Mononuclear cell (primary cell): ENCODE measurements around the gene LMF2. TPM values are rescaled to one million over a fixed set of nuclear protein-coding genes. Genes with fewer than 3 reads are reported as not detected.

Source experiments
- H3K27me3 ChIP-seq: 2 replicates; pipeline ENCODE4 v1.6.0; 2011; ENCODE audit warnings: low read length, control low read depth; ENCODE audit not compliant: insufficient read depth
- H3K4me1 ChIP-seq: 2 replicates; pipeline ENCODE4 v1.5.1; 2011; ENCODE audit warnings: mild to moderate bottlenecking, low read length, control low read depth; ENCODE audit not compliant: insufficient read depth
- H3K4me3 ChIP-seq: 2 replicates; pipeline ENCODE4 v1.5.1; 2011; ENCODE audit warnings: mild to moderate bottlenecking, low read length, moderate library complexity
- H3K9me3 ChIP-seq: 2 replicates; pipeline ENCODE4 v1.5.1; 2011; ENCODE audit warnings: low read depth, mild to moderate bottlenecking, control low read depth, low read length
- total RNA-seq: library from RNA; depleted of rRNA; stranded (reverse); fragments of >200 nt; gene quantifications from one replicate; pipeline ENCODE4 v1.2.3, GENCODE V29; 2012

The LMF2 gene
- total RNA-seq, 1 donor: 22.8 TPM

- peaks cover 12% of the 10 kb centered on the region for H3K4me1 ChIP-seq
- no peak overlapping the region for H3K4me3 ChIP-seq
- no peaks in the 10 kb centered on the region for H3K9me3 ChIP-seq
- no peaks in the 10 kb centered on the region for H3K27me3 ChIP-seq
Observed at GRCh38 chr22:50464451-50464850, 43.1 kb downstream of the LMF2 start.

GRCh38 chr22:50463188-50463900 is 44.2 kb downstream of the LMF2 start:
- no peak overlapping the region for H3K4me3 ChIP-seq
- H3K9me3 ChIP-seq: no peaks in the 10 kb centered on the region
- no peaks in the 10 kb centered on the region for H3K27me3 ChIP-seq
- H3K4me1 ChIP-seq: peaks cover 1% of the 10 kb centered on the region

- Histone ChIP-seq H3K4me3 (no peak overlapping the region), H3K9me3 (no peaks in the 10 kb centered on the region), H3K27me3 (no peaks in the 10 kb centered on the region), H3K4me1 (no peaks in the 10 kb centered on the region)
Observed at GRCh38 chr22:50461979-50462540, 45.4 kb downstream of the LMF2 start.

- Histone ChIP-seq H3K9me3 (no peaks in the 10 kb centered on the region), H3K4me3 (no peak overlapping the region), H3K4me1 (no peaks in the 10 kb centered on the region), H3K27me3 (no peaks in the 10 kb centered on the region)
Observed at GRCh38 chr22:50461536-50461935, 46.0 kb downstream of the LMF2 start.

GRCh38 chr22:50460938-50461337 is 46.6 kb downstream of the LMF2 start:
- Histone ChIP-seq H3K9me3 (no peaks in the 10 kb centered on the region), H3K27me3 (no peaks in the 10 kb centered on the region), H3K4me1 (no peaks in the 10 kb centered on the region), H3K4me3 (no peak overlapping the region)

GRCh38 chr22:50459496-50460140 is 47.9 kb downstream of the LMF2 start:
- Histone ChIP-seq H3K27me3 (no peaks in the 10 kb centered on the region), H3K9me3 (no peaks in the 10 kb centered on the region)

GRCh38 chr22:50459016-50459415 is 48.5 kb downstream of the LMF2 start:
- Histone ChIP-seq H3K27me3 (no peaks in the 10 kb centered on the region), H3K4me3 (no peak overlapping the region), H3K4me1 (no peaks in the 10 kb centered on the region), H3K9me3 (no peaks in the 10 kb centered on the region)

More at GRCh38 chr22:50459496-50460140, 47.9 kb downstream of the LMF2 start:
- Histone ChIP-seq H3K4me1 (no peaks in the 10 kb centered on the region), H3K4me3 (no peak overlapping the region)

GRCh38 chr22:50456466-50457234 is 50.9 kb downstream of the LMF2 start:
- H3K27me3 ChIP-seq: no peaks in the 10 kb centered on the region
- no peak overlapping the region for H3K4me3 ChIP-seq
- peaks cover 3% of the 10 kb centered on the region for H3K4me1 ChIP-seq
- no peaks in the 10 kb centered on the region for H3K9me3 ChIP-seq

- no peak overlapping the region for H3K4me3 ChIP-seq
- no peaks in the 10 kb centered on the region for H3K27me3 ChIP-seq
- peaks cover 3% of the 10 kb centered on the region for H3K4me1 ChIP-seq
- H3K9me3 ChIP-seq: no peaks in the 10 kb centered on the region
Observed at GRCh38 chr22:50456026-50456425, 51.5 kb downstream of the LMF2 start.

- Histone ChIP-seq H3K4me1 (peaks cover 3% of the 10 kb centered on the region), H3K9me3 (no peaks in the 10 kb centered on the region), H3K4me3 (no peak overlapping the region), H3K27me3 (no peaks in the 10 kb centered on the region)
Observed at GRCh38 chr22:50455201-50455600, 52.3 kb downstream of the LMF2 start.

- Histone ChIP-seq H3K4me1 (peaks cover 3% of the 10 kb centered on the region), H3K9me3 (no peaks in the 10 kb centered on the region), H3K27me3 (no peaks in the 10 kb centered on the region), H3K4me3 (no peak overlapping the region)
Observed at GRCh38 chr22:50454556-50455075, 52.9 kb downstream of the LMF2 start.

Other genes with a start within 250 kb of the LMF2 start
- gene MAPK12, start 246.0 kb downstream of the LMF2 start, total RNA-seq: 0.73 TPM
- gene MAPK11, start 237.3 kb downstream of the LMF2 start, total RNA-seq: 1.3 TPM
- gene PLXNB2, start 200.1 kb downstream of the LMF2 start, total RNA-seq: 66.0 TPM
- gene DENND6B, start 180.7 kb downstream of the LMF2 start, total RNA-seq: 1.0 TPM
- 27.5 TPM for gene PPP6R2, start 164.4 kb downstream of the LMF2 start, total RNA-seq
- gene SBF1, start 32.7 kb downstream of the LMF2 start, total RNA-seq: 63.4 TPM
- gene ADM2, start 26.2 kb downstream of the LMF2 start, total RNA-seq: 0.31 TPM
- gene MIOX, start 20.8 kb downstream of the LMF2 start, total RNA-seq: not detected
- 40.6 TPM for gene NCAPH2, start 522 bp upstream of the LMF2 start, total RNA-seq
- gene SCO2, start 17.9 kb upstream of the LMF2 start, total RNA-seq: 33.8 TPM
- 151 TPM for gene TYMP, start 22.3 kb upstream of the LMF2 start, total RNA-seq
- gene KLHDC7B, start 38.2 kb upstream of the LMF2 start, total RNA-seq: 1.7 TPM
- gene SYCE3, start 55.2 kb upstream of the LMF2 start, total RNA-seq: not detected
- 7.2 TPM for gene CPT1B, start 70.7 kb upstream of the LMF2 start, total RNA-seq
- 40.0 TPM for gene CHKB, start 75.1 kb upstream of the LMF2 start, total RNA-seq
- gene MAPK8IP2, start 93.1 kb upstream of the LMF2 start, total RNA-seq: 0.10 TPM
- 21.3 TPM for gene ARSA, start 120.5 kb upstream of the LMF2 start, total RNA-seq
- gene SHANK3, start 165.1 kb upstream of the LMF2 start, total RNA-seq: under 0.01 TPM
- gene ACR, start 230.5 kb upstream of the LMF2 start, total RNA-seq: not detected